ENCODE measurements around the gene AMER3. TPM values are rescaled to one million over a fixed set of nuclear protein-coding genes. Genes with fewer than 3 reads are reported as not detected.

AMER3 gene, protein sequence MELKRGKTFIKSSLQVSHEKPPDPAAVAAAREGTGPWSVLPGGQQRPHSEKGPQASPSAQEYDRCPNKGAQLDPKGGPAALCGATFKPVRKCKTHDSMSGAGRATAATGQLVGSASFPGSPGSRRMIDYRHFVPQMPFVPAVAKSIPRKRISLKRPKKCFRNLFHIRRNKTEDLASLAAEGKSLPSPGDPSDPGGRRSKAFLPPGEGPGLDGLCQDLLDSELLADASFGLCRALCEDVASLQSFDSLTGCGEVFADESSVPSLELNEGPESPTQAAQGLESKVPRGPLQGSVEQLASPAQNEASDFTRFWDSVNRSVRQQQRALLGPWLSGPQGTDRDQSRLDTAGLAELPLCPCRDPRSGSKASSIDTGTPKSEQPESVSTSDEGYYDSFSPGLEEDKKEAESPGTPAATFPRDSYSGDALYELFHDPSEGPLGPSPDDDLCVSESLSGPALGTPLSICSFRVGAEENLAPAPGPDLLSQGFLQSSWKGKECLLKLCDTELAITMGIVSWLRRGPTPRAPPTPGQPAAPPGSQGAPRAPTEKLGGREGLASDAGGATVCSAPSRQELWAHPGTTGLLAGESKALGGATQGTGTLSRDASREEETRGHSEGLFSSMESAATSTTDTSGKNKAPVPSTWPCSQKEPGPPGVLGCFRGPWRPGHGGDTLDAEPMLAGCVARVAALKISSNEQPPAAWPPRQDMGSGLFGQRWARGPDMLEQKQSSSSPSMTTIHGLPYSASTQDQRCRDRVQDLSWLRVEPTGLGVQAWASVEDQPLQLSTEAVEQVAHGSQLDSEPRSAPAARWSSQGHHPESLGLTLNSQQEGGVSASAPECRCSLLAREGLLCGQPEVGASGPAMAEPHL
- not detected in 5 replicates for total RNA-seq (2022; extraction: Qiagen RNA extraction)

GRCh38 chr2:130755256-130756052, at the start of gene AMER3:
Gene AMER3 (plus strand): TSS chr2:130755540. CDS start chr2:130762073, 6,533 bp downstream.

GRCh38 chr2:130728549-130729316, 26.6 kb upstream of the AMER3 start, which contains the start of gene GPR148:
Gene GPR148 (plus strand): TSS chr2:130729070. CDS start chr2:130729152, 82 bp downstream.

Other genes starting within 250 kb of the AMER3 start
- gene POTEI, start 246.2 kb upstream of the AMER3 start, total RNA-seq (2022; extraction: Qiagen RNA extraction): 0.01 TPM in 1 of 5 replicates, not detected in the others
- gene CFC1B, start 234.3 kb upstream of the AMER3 start, total RNA-seq (2022; extraction: Qiagen RNA extraction): 0.13 TPM in 1 of 5 replicates, not detected in the others
- 0.07 to 0.08 TPM in 2 of 5 replicates, not detected in the others for gene CFC1, start 156.0 kb upstream of the AMER3 start, total RNA-seq (2022; extraction: Qiagen RNA extraction)
- not detected in 5 replicates for gene POTEJ, start 144.1 kb upstream of the AMER3 start, total RNA-seq (2022; extraction: Qiagen RNA extraction)
- not detected in 5 replicates for gene GPR148, start 26.5 kb upstream of the AMER3 start, total RNA-seq (2022; extraction: Qiagen RNA extraction)
- gene ARHGEF4, start 81.4 kb downstream of the AMER3 start, total RNA-seq (2022; extraction: Qiagen RNA extraction): 7.8 to 15.5 TPM (median 11.2 TPM) in 5 replicates